H1 (cell line): ENCODE measurements around the gene C1orf21.

Experiments used
- ATF3 ChIP-seq: IDR thresholded peaks from 2 replicates; pipeline ENCODE4 v1.6.1; 2011; ENCODE audit warnings: low read depth, mild to moderate bottlenecking, low read length; ENCODE audit not compliant: insufficient read depth
- CTCF ChIP-seq, 3 experiments: IDR thresholded peaks; 1 replicate in 2 of 3; 2 replicates in 1 of 3; pipeline versions ENCODE4 v1.5.1 to v1.6.1; 2011; ENCODE audit warnings: low read length in 3 of 3, mild to moderate bottlenecking in 3 of 3, inconsistent platforms in 2 of 3, low read depth in 1 of 3, moderate library complexity in 1 of 3; ENCODE audit not compliant: insufficient read depth in 1 of 3; ENCODE audit errors: control extremely low read depth in 1 of 3
- NANOG ChIP-seq: IDR thresholded peaks from 2 replicates; pipeline ENCODE4 v1.6.1; 2011; ENCODE audit warnings: low read length, low read depth, mild to moderate bottlenecking, inconsistent platforms; ENCODE audit not compliant: insufficient read depth, poor library complexity, severe bottlenecking
- POLR2AphosphoS5 ChIP-seq: IDR thresholded peaks from 2 replicates; pipeline ENCODE4 v1.6.1; 2011; ENCODE audit warnings: low read depth, low read length
- RNF2 ChIP-seq: fragments of 200-900, 300-1000 bp; sonication (generic); IDR thresholded peaks from 2 replicates; pipeline ENCODE4 v1.7.1; 2016; ENCODE audit warnings: borderline replicate concordance, low read depth, mild to moderate bottlenecking, antibody characterized with exemption, low read length; ENCODE audit not compliant: poor library complexity, severe bottlenecking; ENCODE audit errors: missing control alignments
- TAF1 ChIP-seq: IDR thresholded peaks from 2 replicates; pipeline ENCODE4 v1.6.1; 2011; ENCODE audit warnings: mild to moderate bottlenecking, low read depth, low read length
- TBP ChIP-seq: IDR thresholded peaks from 2 replicates; pipeline ENCODE4 v1.6.1; 2011; ENCODE audit warnings: low read depth, low read length, improper control_type of control experiment

- no peak for TF ChIP-seq ATF3
- no peak for TF ChIP-seq CTCF (IDR thresholded peaks at IDR 0.05; ENCODE audit: control extremely low read depth in 1 of 3, insufficient read depth in 1 of 3, low read depth in 1 of 3, low read length in 3 of 3)
- TF ChIP-seq POLR2AphosphoS5, result no peak
- TF ChIP-seq NANOG, result no peak
- no peak for TF ChIP-seq TBP
- no peak for TF ChIP-seq TAF1
- TF ChIP-seq RNF2, result no peak
Observed at GRCh38 chr1:184507165-184507564, 120.3 kb downstream of the C1orf21 start.
